Right ventricle myocardium superior (tissue), 1 donor: ENCODE results near the gene ITSN1. TPM values are rescaled to one million over a fixed set of nuclear protein-coding genes. Genes with fewer than 3 reads are reported as not detected.
"Not testable (repeated sequence)": the region's sequence is repeated elsewhere in the genome, so short reads cannot be mapped to it uniquely, and the experiment has no call there.

ENCODE experiments used
- ATAC-seq: fragments of 200-7000 bp; cut with Tn5 transposase; one replicate; pipeline ENCODE4 v1.9.1; 2020; ENCODE audit warnings: mild to moderate bottlenecking; ENCODE audit not compliant: poor library complexity
- DNase-seq: peaks from one replicate; pipeline ENCODE4 v3.0.0-alpha.2; 2020
- intact Hi-C: fragments of 100-400 bp; cut with DNase I; formaldehyde crosslinking; loops from one replicate; pipeline ENCODE4 v1.11.2; 2022
- total RNA-seq: library from RNA; stranded (reverse); fragmentation: NEBNext Ultra II Directional; extraction: Animal tissue kit (Norgen Biotek cat#: 25700); gene quantifications from one replicate; pipeline ENCODE4 v1.2.1, GENCODE V29; 2021
- donor health status: DM: no; HTN: yes; CAD: no; lungs with severe emphysema.

The ITSN1 gene
- total RNA-seq, 1 donor from 2014 or later: 41.8 TPM

GRCh38 chr21:33783187-33783979 lies 141.1 kb downstream of the ITSN1 start:
- ATAC-seq (no peak), DNase-seq (no peak)
- intact Hi-C loops: no loop called here

GRCh38 chr21:33787431-33787830 lies 145.1 kb downstream of the ITSN1 start:
- intact Hi-C loops: no loop called here
- ATAC-seq (no peak), DNase-seq (no peak)

DNA sequence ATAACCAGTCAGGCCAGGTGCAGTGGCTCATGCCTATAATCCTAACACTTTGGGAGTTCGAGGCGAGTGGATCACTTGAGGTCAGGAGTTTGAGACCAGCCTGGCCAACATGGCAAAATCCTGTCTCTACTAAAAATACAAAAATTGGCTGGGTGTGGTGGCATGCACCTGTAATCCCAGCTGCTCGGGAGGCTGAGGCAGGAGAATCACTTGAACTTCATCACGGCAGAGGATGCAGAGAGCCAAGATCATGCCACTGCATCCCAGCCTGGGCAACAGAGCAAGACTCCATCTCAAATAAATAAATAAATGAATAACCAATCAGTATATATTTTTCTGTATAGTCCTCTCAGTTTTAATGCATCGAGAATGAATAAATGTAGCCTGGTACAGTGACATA lies 146.1 kb downstream of the ITSN1 start:
- DNase-seq, intact Hi-C loops, ATAC-seq: not testable (repeated sequence)

DNA sequence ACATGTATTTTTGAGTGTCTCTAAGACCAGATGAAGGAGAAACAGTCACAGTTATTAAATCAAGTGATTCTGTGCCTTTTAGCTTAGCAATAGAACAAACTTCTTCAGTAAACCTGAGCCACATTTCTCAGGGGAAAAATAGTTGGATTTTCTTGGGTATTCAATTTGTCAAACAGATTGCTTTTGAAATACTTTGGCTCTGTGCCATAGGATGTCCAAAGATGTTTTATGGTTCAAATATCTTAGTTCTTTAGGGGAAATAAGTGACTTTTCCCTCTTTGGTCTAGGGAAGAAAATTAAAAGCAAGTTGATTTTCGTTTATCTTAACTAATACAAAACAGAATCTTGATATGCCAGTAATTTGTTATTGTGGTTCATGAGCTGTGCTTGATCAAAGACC lies 147.4 kb downstream of the ITSN1 start:
- intact Hi-C loops: no loop called here
- ATAC-seq (no peak), DNase-seq (no peak)

GRCh38 chr21:33791073-33791472 lies 148.8 kb downstream of the ITSN1 start:
- intact Hi-C loops: no loop called here
- ATAC-seq (no peak), DNase-seq (no peak)

- intact Hi-C loops: no loop called here
- DNase-seq (no peak), ATAC-seq (no peak)
Measured at GRCh38 chr21:33794596-33794995, 152.3 kb downstream of the ITSN1 start.

DNA sequence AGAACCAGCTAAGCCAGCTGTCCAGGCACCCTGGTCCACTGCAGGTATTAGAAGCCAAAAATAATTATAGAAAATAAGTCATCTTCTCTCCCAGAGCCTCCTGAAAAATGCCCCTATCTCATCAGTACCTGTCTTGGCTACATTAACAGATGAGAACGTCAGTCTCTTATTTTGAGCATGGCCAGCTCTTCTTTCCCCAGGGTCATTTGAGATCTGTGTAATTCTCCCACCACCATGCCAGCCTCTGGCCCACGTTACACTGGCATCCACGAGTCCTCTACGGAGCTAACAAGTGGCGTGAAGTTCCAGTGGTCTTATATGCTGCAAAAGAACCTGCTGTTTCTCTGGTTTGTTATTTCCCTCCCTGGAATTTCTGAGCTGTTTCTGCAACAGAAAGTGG lies 155.3 kb downstream of the ITSN1 start:
- ATAC-seq (no peak), DNase-seq (no peak)
- intact Hi-C loops: no loop called here

GRCh38 chr21:33799378-33800090 lies 157.2 kb downstream of the ITSN1 start:
- ATAC-seq: peak; percentile 87
- intact Hi-C loops: no loop called here
- peak; percentile 81 for DNase-seq

DNA sequence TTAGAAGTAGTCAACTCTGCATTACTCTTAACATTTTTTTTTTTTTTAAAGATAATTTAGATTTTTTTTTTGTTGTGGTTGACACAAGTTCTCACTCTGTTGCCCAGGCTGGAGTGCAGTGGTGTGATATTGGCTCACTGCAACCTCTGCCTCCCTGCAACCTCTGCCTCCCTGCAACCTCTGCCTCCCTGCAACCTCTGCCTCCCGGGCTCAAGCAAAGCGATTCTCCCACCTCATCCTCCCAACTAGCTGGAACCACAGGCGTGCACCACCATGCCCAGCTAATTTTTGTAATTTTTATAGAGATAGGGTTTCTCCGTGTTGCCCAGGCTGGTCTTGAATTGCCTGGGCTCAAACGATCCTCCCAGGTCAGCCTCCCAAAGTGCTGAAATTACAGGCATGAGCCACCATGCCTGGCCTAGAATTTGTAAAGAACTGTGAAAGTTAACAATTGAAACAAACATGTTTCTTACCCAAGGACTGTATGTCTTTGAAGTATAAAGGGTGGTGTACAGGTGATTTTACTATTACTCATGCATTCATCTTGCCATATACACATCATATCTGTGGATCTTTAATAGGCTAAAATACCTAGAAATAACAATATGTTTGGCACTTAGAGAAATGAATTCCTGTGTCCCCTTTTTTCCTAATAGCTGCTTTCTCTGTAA lies 158.6 kb downstream of the ITSN1 start:
- intact Hi-C loops: no loop called here

DNA sequence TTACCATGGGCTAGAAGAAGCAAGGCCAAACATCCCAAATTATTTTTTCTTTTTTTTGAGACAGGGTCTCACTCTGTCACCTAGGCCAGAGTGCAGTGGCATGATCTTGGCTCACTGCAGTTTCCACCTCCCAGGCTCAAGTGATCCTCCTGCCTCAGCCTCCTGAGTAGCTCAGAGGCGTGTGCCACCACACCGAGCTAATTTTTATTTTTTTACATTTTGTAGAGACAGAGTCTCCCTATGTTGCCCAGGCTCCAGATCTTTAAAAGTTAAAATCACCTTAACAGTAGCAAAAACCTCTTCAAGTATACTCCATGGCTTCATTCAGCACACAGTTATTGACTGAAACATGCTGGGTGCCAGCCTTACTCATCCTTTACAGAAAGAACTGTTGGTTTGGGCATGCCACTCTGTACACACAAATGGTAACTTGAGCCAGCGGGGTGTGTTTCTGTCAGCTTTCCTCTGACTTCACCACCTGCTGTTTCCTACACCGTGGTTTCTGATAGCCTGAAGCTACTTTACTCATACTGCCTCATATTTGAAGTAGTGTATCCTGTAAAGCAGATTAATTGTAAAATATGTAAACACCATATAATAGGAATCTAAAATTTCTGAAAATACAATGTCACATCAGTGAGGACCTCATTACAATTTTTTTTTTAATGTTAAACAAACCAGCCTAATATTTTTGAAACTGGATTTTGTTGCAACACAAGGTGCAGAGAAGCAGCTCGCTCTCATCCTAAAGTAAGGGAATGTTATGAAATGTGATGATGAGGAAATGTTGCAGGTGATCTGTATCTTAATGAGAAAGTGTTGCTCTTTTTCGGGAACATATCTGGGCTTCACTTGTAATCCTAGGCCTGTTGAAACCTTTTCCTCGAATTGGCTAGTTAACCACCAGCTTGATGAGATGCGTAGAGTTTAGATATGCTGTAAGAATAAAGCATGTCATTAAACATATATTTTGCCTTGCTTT lies 159.4 kb downstream of the ITSN1 start:
- DNase-seq (no peak), ATAC-seq (no peak)

More for the DNA sequence above, 158.6 kb downstream of the ITSN1 start:
- ATAC-seq (no peak), DNase-seq (no peak)

DNA sequence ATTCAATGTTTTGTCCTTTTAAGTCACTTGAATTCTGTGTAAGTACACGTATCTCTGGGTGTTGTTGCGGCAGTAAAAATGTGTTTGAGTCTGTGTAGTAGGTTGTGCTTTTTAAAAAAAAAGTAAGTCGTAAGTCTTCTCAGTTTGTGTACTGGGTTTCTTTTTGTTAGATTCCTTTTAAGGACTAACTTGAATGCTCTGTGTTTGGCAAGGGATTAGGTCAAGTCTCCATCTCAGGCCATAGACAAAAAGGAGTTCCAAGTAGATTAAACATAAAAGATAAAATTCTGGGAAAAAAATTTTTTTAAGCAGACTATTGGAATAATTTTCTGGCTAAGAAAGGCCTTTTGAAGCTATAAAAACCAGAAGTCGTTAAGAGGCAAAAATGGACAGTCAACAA lies 160.2 kb downstream of the ITSN1 start:
- ATAC-seq: peak; percentile 51
- DNase-seq: no peak
- intact Hi-C loops: no loop called here

More for the DNA sequence above, 159.4 kb downstream of the ITSN1 start:
- intact Hi-C loops: no loop called here

GRCh38 chr21:33808715-33809367 lies 166.5 kb downstream of the ITSN1 start:
- ATAC-seq (no peak), DNase-seq (no peak)
- intact Hi-C loops: no loop called here

DNA sequence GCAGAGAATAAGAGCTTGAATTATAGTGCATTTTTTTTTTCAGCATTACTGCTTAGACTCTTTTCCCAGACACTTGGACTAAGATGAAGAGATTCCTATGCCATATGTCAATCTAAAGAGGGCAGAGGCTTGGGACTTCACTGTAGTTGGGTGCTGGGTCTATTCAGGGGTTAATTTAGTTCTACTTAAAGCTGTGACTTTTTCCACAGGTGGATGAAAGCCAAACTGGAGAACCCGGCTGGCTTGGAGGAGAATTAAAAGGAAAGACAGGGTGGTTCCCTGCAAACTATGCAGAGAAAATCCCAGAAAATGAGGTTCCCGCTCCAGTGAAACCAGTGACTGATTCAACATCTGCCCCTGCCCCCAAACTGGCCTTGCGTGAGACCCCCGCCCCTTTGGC lies 168.5 kb downstream of the ITSN1 start:
- intact Hi-C loops: no loop called here
- DNase-seq (no peak), ATAC-seq (peak; percentile 38)

GRCh38 chr21:33811167-33812010 lies 169.1 kb downstream of the ITSN1 start:
- intact Hi-C loops: no loop called here
- DNase-seq (no peak), ATAC-seq (peak; percentile 56)

DNA sequence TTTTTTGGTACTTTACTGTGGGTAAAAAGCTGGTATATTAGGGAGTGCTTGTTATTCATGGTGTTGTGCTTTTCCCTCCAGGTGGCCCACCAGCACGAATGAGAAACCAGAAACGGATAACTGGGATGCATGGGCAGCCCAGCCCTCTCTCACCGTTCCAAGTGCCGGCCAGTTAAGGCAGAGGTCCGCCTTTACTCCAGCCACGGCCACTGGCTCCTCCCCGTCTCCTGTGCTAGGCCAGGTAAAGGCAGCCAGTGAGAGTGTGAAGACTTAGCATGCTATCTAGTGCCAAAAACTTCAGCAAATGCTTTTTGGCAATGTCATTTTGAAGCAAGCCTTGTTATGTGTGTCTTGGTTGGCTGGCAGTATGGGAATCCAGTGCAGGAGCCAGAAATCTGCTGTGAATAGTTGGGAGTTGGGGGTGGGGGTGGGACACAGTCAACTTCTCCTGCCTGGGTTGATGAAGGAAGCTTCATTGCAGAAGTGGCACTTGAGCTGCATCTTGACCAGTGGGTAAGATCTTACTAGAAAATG lies 171.6 kb downstream of the ITSN1 start:
- ATAC-seq (no peak), DNase-seq (no peak)
- intact Hi-C loops: no loop called here

DNA sequence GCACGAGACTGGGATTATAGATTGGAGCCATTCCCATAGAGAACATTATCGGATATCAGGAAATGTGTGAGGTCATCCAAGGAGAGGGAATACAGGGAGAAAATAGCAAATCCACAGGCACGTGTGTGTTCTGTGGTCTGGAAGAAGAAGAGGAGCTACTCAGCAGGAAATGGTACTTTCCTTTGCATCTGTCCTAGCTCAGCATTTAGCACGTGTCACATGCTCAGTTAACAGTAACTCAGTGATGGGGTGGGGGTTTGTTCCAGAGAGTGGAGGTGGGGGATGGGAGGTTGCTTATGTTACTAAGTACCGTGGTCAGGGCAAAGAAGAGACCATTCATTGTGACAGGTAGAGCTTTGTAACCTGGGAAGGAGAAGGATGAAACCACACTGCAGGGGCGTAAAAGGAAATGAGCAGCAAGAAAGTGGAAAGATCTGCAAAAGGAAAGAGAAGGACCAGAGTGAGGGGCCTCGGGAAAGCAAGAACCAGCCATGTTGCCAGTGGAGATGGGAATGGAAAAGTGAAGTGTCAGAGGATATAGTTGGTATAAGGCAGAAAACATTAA lies 172.9 kb downstream of the ITSN1 start:
- intact Hi-C loops: no loop called here
- ATAC-seq: peak; percentile 51
- no peak for DNase-seq

GRCh38 chr21:33816174-33816573 lies 173.9 kb downstream of the ITSN1 start:
- ATAC-seq: no peak
- no peak for DNase-seq
- intact Hi-C loops: no loop called here
